NCI-H460 (cell line): ENCODE measurements around the gene AFMID. TPM values are rescaled to one million over a fixed set of nuclear protein-coding genes. Genes with fewer than 3 reads are reported as not detected.
"Not testable (repeated sequence)": the region's sequence is repeated elsewhere in the genome, so short reads cannot be mapped to it uniquely, and the experiment has no call there.

ENCODE experiments used
- DNase-seq: peaks from one replicate; pipeline ENCODE4 v3.0.0-alpha.2; 2016; ENCODE audit warnings: low read depth; ENCODE audit errors: extremely low read depth
- total RNA-seq: library from RNA; depleted of rRNA; stranded (reverse); fragments of >200 nt; shearing (Covaris generic); gene quantifications from 2 replicates; pipeline ENCODE4 v1.2.3, GENCODE V29; 2014

Gene AFMID
- total RNA-seq, 1 experiment from 2014 or later, result 75.6 TPM

- no peak for DNase-seq
Measured at GRCh38 chr17:78219396-78220150, 32.4 kb downstream of the AFMID start.

DNA sequence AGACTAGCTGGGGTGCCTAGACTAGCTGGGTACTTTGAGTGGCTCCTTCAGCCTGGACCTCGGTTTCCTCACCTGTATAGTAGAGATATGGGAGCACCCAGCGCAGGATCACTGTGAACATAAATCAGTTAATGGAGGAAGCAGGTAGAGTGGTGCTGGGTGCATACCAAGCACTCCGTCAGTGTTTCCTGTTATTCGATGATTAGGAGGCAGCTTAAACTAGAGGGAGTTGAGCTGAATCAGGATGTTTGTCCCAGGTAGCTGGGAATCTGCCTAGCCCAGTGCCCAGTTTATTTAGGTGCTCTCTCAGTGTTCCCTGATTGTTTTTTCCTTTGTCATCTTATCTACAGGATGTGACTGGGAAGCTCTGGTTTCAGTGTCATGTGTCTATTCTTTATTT, 35.9 kb downstream of the AFMID start:
- DNase-seq, result no peak

- no peak for DNase-seq
Measured at GRCh38 chr17:78223765-78224164, 36.6 kb downstream of the AFMID start.

DNA sequence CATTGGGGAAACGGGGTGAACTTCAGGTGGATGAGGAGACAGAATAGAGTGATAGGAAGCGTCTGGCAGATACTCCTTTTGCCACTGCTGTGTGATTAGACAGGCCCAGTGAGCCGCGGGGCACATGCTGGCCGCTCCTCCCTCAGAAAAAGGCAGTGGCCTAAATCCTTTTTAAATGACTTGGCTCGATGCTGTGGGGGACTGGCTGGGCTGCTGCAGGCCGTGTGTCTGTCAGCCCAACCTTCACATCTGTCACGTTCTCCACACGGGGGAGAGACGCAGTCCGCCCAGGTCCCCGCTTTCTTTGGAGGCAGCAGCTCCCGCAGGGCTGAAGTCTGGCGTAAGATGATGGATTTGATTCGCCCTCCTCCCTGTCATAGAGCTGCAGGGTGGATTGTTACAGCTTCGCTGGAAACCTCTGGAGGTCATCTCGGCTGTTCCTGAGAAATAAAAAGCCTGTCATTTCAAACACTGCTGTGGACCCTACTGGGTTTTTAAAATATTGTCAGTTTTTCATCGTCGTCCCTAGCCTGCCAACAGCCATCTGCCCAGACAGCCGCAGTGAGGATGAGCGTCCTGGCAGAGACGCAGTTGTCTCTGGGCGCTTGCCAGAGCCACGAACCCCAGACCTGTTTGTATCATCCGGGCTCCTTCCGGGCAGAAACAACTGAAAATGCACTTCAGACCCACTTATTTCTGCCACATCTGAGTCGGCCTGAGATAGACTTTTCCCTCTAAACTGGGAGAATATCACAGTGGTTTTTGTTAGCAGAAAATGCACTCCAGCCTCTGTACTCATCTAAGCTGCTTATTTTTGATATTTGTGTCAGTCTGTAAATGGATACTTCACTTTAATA, 37.3 kb downstream of the AFMID start:
- no peak for DNase-seq

DNA sequence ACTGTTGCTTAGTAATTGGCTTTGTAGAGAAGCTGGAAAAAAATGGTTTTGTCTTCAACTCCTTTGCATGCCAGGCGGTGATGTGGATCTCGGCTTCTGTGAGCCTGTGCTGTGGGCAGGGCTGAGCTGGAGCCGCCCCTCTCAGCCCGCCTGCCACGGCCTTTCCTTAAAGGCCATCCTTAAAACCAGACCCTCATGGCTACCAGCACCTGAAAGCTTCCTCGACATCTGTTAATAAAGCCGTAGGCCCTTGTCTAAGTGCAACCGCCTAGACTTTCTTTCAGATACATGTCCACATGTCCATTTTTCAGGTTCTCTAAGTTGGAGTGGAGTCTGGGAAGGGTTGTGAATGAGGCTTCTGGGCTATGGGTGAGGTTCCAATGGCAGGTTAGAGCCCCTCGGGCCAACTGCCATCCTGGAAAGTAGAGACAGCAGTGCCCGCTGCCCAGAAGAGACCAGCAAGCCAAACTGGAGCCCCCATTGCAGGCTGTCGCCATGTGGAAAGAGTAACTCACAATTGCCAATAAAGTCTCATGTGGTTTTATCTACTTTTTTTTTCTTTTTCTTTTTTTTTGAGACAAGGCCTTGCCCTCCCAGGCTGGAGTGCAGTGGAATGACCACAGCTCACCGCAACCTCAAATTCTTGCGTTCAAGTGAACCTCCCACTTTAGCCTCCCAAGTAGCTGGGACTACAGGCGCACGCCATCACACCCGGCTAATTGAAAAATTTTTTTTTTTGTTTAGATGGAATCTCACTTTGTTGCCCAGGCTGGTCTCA, 38.1 kb downstream of the AFMID start:
- DNase-seq, result no peak

DNA sequence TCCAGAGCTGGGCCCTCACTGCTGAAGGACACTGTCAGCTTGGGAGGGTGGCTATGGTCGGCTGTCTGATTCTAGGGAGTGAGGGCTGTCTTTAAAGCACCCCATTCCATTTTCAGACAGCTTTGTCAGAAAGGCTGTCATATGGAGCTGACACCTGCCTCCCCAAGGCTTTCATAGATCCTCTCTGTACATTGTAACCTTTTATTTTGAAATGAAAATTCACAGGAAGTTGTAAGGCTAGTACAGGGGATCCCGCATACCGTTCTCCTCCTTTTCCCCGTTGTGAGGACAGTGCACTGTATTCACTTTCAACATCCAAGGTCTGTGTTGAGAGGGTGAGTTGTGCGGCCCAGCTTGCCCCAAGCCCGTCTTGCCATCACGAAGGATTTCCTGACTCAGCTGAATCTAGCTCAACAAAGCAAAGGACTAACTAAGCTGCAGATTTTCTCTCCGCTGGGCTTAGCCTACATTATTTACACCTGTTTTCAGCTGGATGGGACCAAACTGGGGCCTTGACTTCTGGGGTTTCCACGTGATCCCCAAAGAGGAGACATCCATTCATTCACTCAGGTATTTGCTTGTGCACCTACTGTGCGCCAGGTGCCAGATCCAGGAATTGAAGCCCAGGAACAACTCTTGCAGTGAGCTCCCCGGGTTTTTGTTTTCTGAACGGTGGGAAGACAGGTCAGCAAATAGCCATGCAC, 39.0 kb downstream of the AFMID start:
- no peak for DNase-seq

GRCh38 chr17:78226759-78227454, 39.7 kb downstream of the AFMID start:
- no peak for DNase-seq

GRCh38 chr17:78227455-78227916, 40.3 kb downstream of the AFMID start:
- no peak for DNase-seq

- no peak for DNase-seq
Measured at GRCh38 chr17:78228176-78228575, 41.0 kb downstream of the AFMID start.

- DNase-seq, result no peak
Measured at GRCh38 chr17:78230252-78230962, 43.2 kb downstream of the AFMID start.

DNA sequence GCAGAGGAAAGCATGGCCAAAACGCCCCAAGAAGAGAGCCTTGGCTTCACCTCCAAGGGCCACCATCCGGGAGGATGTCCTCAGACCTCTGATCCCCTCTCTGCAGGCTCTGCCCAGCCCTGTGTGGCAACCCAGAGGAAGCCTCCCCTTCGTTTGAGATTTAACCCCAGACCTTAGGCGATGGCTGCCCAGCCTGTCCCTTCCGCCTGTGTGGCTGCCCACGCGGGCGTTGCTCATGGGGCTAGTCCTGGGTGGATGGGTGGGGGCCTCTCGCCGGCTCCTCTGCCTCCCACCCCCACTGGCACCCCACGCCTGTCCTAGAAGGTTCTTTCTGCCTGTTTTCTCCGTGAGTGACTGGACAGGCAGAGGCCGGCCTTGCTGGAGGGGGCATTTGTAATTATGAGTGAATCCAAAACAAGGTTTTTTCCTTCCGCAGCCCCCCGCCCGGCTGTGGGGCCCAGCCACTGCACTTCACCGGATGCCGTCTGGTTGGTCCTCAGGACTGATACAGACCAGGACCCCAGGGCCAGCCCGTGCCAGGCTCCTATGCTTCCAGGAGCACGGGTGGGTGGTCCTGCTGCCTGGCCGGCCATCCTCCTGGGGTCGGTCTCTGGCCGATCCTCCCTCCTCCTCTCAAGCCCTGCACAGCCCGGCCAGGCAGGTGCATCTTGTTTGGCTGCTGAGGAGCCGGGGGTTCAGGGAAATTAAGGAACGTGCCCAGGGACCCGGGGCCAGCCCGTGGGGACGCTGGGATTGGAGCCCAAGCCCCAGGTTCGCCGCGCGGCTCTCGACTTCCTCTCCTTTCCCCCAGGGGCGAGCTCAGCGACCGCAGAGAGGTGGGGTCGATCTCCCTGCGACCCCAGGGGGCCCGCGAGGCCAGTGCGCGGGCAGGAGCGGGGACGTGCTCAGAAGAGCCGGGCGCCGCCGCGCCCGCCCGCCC, 44.1 kb downstream of the AFMID start, which contains the start of gene TMEM235:
TSS of gene TMEM235 (plus strand) at position 636 of the 940 bp plus-strand sequence. CDS start 393 bp downstream, outside the sequence.
- DNase-seq, result no peak

DNA sequence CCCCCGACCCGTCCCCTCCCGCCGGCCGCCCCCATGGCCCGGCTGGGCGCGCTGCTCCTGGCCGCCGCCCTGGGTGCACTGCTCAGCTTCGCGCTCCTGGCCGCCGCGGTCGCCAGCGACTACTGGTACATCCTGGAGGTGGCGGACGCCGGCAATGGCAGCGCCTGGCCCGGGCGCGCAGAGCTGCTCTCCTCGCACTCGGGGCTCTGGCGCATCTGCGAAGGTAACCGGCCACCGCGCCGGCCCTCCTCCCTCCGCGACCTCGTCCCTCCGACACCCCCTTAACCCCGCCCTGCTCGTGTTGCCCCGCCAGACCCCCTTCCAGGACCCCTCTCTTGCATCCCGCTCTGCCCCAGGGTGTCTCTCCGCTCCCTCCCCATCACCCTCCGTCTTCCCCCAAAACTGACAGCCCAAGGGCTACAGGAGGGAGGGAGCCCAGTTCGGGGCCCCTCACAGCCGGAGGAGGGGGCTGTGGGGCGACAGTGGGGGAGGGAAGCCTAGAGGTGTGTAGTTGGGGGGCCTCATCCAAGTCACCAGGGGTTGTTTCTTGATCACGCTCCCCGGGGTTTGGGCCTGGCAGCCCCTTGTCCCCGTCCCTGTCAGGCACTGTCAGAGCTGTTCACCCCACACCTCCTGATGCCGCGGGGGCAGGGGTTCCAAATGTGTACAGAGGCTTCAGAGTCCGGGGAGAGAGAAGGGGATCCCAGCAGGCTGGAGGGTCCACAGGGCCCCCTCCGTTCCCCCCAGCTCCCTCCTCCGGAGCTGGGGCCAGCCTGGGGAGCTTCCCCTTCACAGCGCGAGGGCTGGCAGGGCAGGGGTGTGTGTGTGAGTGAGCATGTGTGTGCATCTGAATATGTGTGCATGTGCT, 45.1 kb downstream of the AFMID start:
- no peak for DNase-seq

DNA sequence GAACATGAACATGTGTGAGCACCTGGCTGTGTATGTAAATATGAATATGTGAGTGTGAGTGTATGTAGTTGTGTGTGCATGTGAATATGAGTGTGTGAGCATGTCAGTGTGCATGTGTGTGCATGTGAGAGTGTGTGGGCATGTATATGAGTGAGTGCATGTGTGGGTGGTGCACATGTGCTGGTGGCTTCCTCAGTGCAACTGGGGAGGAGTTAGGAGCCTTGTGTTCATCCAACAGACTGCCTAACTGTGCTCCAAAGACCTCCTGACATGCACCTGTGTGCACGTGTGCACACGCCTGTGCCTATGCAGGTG, 45.7 kb downstream of the AFMID start:
- no peak for DNase-seq

- DNase-seq, result no peak
Measured at GRCh38 chr17:78233678-78234077, 46.5 kb downstream of the AFMID start.

DNA sequence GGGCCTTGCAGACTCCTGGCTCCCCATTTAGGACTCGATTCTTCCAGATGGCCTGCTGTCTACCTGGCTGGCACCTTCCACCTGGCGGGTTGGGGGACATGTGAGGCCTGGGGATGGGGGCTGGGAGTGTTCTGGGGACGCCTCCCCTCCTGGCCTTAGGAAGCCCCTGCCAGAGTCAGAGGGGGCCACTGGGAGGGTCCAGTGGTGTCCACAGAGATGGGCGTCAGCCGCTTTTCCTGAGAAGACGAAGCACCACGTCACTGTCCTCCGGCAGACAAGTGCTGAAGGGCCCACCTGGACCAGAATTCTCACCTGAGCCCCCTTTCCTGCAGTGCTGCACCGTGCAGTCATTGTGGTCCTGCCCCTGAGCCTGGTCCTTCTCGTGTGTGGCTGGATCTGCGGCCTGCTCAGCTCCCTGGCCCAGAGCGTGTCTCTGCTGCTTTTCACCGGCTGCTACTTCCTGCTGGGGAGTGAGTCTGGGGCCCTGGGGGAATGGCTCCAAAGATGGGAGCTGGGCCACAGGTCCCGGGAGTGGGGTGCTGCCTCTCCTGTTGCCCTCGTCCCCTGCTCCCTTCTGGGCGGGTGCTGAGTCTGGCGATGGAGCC, 47.2 kb downstream of the AFMID start:
- DNase-seq, result no peak

GRCh38 chr17:78235022-78235421, 47.9 kb downstream of the AFMID start:
- not testable (repeated sequence) for DNase-seq

- DNase-seq, result no peak
Measured at GRCh38 chr17:78235885-78236284, 48.7 kb downstream of the AFMID start.
